Measurements from ENCODE around the gene CBARP.

DNA sequence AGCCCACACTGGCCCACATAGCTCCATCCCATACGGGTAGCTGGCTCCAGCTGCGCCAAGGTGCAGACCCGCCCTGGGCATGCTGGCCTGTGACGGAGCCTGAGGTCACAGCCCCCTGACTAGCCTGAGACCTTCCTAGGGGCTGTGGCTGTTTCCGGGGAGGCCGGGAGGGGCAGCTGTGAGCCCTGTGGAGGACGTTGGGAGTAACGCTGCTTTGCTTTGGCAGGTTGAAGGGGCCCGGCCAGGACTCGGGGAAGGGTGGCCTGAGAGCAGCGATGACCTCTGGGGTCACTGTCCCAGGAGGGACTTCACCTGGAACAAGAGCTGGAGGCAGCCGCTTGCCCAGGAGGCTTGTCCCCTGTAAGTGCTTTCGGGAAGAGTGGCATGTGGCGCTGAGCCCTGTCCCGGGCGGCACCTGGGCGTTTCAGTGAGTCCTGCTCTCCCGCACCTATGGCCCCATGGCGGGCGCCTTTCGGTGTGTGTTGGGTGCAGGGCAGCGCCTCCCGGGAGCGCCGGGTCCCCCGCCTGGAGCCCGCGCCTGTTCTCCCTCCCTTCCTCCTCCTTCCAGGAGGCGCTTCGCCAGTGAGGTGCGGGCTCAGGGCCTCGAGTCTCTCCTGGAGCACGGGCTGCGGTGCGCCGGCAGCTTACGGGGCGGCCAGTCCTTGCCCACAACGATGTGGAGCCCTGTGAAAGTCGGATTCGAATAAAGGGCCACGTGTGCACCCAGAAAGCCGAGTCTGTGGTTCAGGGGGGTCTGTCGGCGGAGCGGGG is 36.5 kb upstream of the CBARP start:
- TF ChIP-seq CTCF (conservative IDR thresholded peaks at IDR 0.05 in 1 of 2, IDR thresholded peaks at IDR 0.05 in 1 of 2; ENCODE audit: low read depth in 1 of 2, low read length in 2 of 2) (no peak), EZH2 (IDR thresholded peaks at IDR 0.05; ENCODE audit: low read length, missing control alignments) (no peak)
